OCI-LY1 (cell line): Measurements from ENCODE around the gene IWS1.

Experiments used
- CTCF ChIP-seq: fragments of 200-600 bp; sonication (generic), shearing (Covaris generic); IDR thresholded peaks from 2 replicates; pipeline ENCODE4 v1.5.1; 2017; ENCODE audit warnings: mild to moderate bottlenecking, antibody characterized with exemption, low read length, moderate library complexity, mixed read lengths
- EZH2 ChIP-seq: fragments of 200-600 bp; sonication (generic), shearing (Covaris generic); IDR thresholded peaks from 2 replicates; pipeline ENCODE4 v1.8.0; 2017; ENCODE audit warnings: borderline replicate concordance, mixed run types, mild to moderate bottlenecking, antibody characterized with exemption, low read length, moderate library complexity, mixed read lengths

- TF ChIP-seq CTCF = no peak
- no peak for TF ChIP-seq EZH2
Measured at GRCh38 chr2:127517465-127517864, 8.8 kb downstream of the IWS1 start.
